Stimulated activated naive B cell treated with anti-CD40 and anti-IgM and Interleukin-4, amounts not matched to agents 10 μg/mL and 1 μg/mL and 100 μg/mL, for 72 hours (primary cell): ENCODE data around the gene COL16A1.
A peak's percentile ranks its signal among the peaks of the same experiment; 100 is the strongest.

ENCODE experiments used
- ATAC-seq, 2 donors: fragments of 150-1000 bp; cut with Tn5 transposase; replicated peaks; 2 replicates each; pipeline ENCODE4 v1.10.0; 2021; ENCODE audit warnings: moderate library complexity in 1 of 2
- DNase-seq: peaks from one replicate; pipeline ENCODE4 v3.0.0; 2021
- H3K27ac Mint-ChIP-seq: one replicate; pipeline ENCODE4 v1.8.0; 2022; ENCODE audit warnings: mild to moderate bottlenecking, mixed read lengths
- H3K27me3 Mint-ChIP-seq, 2 donors: one replicate each; pipeline ENCODE4 v1.8.0; 2022; ENCODE audit warnings: mixed read lengths in 2 of 2
- H3K36me3 Mint-ChIP-seq, 2 donors: one replicate each; pipeline ENCODE4 v1.8.0; 2022; ENCODE audit warnings: mixed read lengths in 2 of 2, mild to moderate bottlenecking in 1 of 2
- H3K4me1 Mint-ChIP-seq, 2 donors: one replicate each; pipeline ENCODE4 v1.8.0; 2022; ENCODE audit warnings: mixed read lengths in 2 of 2, mild to moderate bottlenecking in 1 of 2
- H3K4me3 Mint-ChIP-seq, 2 donors: one replicate each; pipeline ENCODE4 v1.8.0; 2022; ENCODE audit warnings: mild to moderate bottlenecking in 2 of 2, mixed read lengths in 2 of 2, moderate library complexity in 1 of 2
- H3K9me3 Mint-ChIP-seq, 2 donors: one replicate each; pipeline ENCODE4 v1.8.0; 2022; ENCODE audit warnings: mixed read lengths in 2 of 2, mild to moderate bottlenecking in 1 of 2

Gene COL16A1

GRCh38 chr1:31624731-31625514, 78.9 kb downstream of the COL16A1 start:
- H3K36me3 Mint-ChIP-seq: peaks cover 36 to 69% of the 10 kb centered on the region in 2 donors
- H3K4me1 Mint-ChIP-seq: peaks cover 33 to 55% of the 10 kb centered on the region in 2 donors
- H3K27ac Mint-ChIP-seq: peak overlapping the region; percentile 87
- peaks cover 1 to 3% of the 10 kb centered on the region in 2 donors for H3K9me3 Mint-ChIP-seq
- peaks cover 0 to under 1% of the 10 kb centered on the region in 2 donors for H3K27me3 Mint-ChIP-seq
- peak overlapping the region in 1 of 2 donors; percentile 60 for H3K4me3 Mint-ChIP-seq
- DNase-seq (no peak), ATAC-seq (peak; percentile 2 to 15)

GRCh38 chr1:31624309-31624708, 79.5 kb downstream of the COL16A1 start:
- H3K4me3 Mint-ChIP-seq: peak overlapping the region in 1 of 2 donors; percentile 35
- H3K27me3 Mint-ChIP-seq: peaks cover 5 to 6% of the 10 kb centered on the region in 2 donors
- peak overlapping the region; percentile 87 for H3K27ac Mint-ChIP-seq
- peaks cover 36 to 67% of the 10 kb centered on the region in 2 donors for H3K36me3 Mint-ChIP-seq
- H3K9me3 Mint-ChIP-seq: peaks cover 1 to 3% of the 10 kb centered on the region in 2 donors
- peak; percentile 55 for DNase-seq
- peaks cover 37 to 61% of the 10 kb centered on the region in 2 donors for H3K4me1 Mint-ChIP-seq
- peak; percentile 87 to 92 for ATAC-seq

- Mint-ChIP-seq H3K27ac (peak overlapping the region; percentile 27), H3K4me3 (no peak overlapping the region), H3K4me1 (peaks cover 42 to 67% of the 10 kb centered on the region in 2 donors), H3K9me3 (peaks cover 1 to 3% of the 10 kb centered on the region in 2 donors), H3K27me3 (peaks cover 15% of the 10 kb centered on the region in 2 donors), H3K36me3 (peaks cover 28 to 57% of the 10 kb centered on the region in 2 donors)
- ATAC-seq (no peak), DNase-seq (no peak)
Observed at GRCh38 chr1:31623365-31623764, 80.5 kb downstream of the COL16A1 start.

DNA sequence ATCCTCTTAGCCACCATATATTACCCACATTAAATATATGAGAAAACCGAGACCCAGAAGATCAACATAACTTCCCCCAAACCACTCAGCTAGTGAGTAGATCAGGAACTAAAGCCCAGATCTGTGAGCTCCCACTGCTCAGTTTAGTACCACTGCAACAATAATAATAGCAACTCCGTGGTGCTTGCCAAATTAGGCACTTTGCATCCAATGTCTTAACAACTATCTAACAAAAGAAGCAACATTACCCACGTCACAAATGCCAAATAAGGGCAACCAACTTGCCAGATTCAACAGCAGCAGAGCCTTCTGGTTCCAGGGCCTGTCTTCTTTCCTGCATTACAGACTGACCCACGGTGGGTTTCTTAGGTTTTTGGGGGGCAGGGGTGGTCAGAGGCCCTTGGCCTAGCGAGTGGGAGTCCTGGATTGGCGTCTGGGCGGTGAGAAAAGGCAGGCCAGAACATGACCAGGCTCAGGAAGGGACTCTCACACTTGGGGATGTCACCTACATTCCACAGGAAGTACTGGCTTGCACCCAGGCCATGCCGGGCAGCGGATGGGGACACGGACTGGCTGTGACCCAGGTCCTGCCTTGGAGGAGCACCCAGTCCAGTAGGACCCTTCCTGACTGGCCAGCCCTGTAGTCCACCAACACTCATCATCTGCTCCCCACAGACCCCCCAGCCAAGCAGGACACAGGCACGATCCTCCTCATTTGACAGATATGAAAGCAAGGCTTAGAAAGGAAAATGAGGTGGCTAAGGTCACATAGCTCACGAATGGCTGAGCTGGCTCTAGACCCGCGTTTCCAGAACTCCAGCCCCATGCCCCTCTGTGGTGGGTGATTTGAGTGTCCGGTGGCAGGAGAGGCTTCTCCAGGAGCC, 81.7 kb downstream of the COL16A1 start:
- H3K27ac Mint-ChIP-seq: no peak overlapping the region
- H3K4me3 Mint-ChIP-seq: no peak overlapping the region
- ATAC-seq: no peak
- peaks cover 44 to 69% of the 10 kb centered on the region in 2 donors for H3K4me1 Mint-ChIP-seq
- H3K9me3 Mint-ChIP-seq: peaks cover 1 to 3% of the 10 kb centered on the region in 2 donors
- peaks cover 19 to 21% of the 10 kb centered on the region in 2 donors for H3K27me3 Mint-ChIP-seq
- no peak for DNase-seq
- peaks cover 26 to 45% of the 10 kb centered on the region in 2 donors for H3K36me3 Mint-ChIP-seq

GRCh38 chr1:31621498-31621820, 82.4 kb downstream of the COL16A1 start:
- Mint-ChIP-seq H3K27me3 (peaks cover 24 to 27% of the 10 kb centered on the region in 2 donors), H3K9me3 (peaks cover 1 to 3% of the 10 kb centered on the region in 2 donors), H3K4me1 (peaks cover 40 to 64% of the 10 kb centered on the region in 2 donors), H3K36me3 (peaks cover 22 to 41% of the 10 kb centered on the region in 2 donors), H3K27ac (no peak overlapping the region), H3K4me3 (no peak overlapping the region)
- DNase-seq (no peak), ATAC-seq (no peak)

GRCh38 chr1:31620631-31621497, 83.0 kb downstream of the COL16A1 start:
- Mint-ChIP-seq H3K27me3 (peaks cover 28 to 33% of the 10 kb centered on the region in 2 donors), H3K4me1 (peaks cover 37 to 58% of the 10 kb centered on the region in 2 donors), H3K9me3 (peaks cover 1 to 3% of the 10 kb centered on the region in 2 donors), H3K36me3 (peaks cover 22 to 40% of the 10 kb centered on the region in 2 donors), H3K4me3 (no peak overlapping the region), H3K27ac (peak overlapping the region; percentile 38)
- ATAC-seq: no peak
- no peak for DNase-seq

DNA sequence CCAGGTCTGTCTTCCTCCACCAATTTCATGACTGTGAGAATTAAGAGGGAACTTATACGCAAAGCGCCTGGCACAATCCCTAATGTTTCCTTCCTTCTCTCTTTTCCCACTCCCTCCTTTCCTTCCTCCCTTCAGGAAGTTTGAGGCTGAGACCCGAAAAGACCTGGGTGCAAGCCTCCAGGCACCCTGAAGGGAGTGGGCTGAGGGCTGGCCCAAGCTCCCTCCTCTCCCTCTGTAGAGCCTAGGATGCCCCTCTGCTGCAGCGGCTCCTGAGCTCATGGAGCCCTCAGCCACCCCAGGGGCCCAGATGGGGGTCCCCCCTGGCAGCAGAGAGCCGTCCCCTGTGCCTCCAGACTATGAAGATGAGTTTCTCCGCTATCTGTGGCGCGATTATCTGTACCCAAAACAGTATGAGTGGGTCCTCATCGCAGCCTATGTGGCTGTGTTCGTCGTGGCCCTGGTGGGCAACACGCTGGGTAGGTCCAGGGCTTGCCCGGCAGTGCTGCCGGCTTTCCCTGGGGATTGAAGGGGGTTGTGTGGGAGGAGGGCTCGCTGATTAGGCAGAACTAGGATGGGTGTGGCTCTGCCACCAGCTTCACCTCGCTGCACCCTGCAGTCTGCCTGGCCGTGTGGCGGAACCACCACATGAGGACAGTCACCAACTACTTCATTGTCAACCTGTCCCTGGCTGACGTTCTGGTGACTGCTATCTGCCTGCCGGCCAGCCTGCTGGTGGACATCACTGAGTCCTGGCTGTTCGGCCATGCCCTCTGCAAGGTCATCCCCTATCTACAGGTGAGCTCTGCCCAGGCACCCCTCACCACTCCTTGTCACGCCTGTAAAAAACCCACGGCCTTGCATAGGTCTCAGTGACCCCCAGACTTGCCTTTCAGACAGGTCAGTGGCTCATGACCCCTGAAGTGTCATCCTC, 84.6 kb downstream of the COL16A1 start:
- peak overlapping the region in 1 of 2 donors; percentile 14 for H3K4me3 Mint-ChIP-seq
- ATAC-seq (peak; percentile 34 to 45), DNase-seq (no peak)
- H3K9me3 Mint-ChIP-seq: peaks cover 0 to 1% of the 10 kb centered on the region in 2 donors
- peaks cover 32 to 38% of the 10 kb centered on the region in 2 donors for H3K27me3 Mint-ChIP-seq
- peaks cover 13 to 27% of the 10 kb centered on the region in 2 donors for H3K36me3 Mint-ChIP-seq
- H3K27ac Mint-ChIP-seq: no peak overlapping the region
- H3K4me1 Mint-ChIP-seq: peaks cover 28 to 41% of the 10 kb centered on the region in 2 donors

- Mint-ChIP-seq H3K4me1 (peaks cover 18 to 31% of the 10 kb centered on the region in 2 donors), H3K27me3 (peaks cover 32 to 38% of the 10 kb centered on the region in 2 donors), H3K4me3 (peak overlapping the region; percentile 59 to 61), H3K36me3 (peaks cover 3 to 16% of the 10 kb centered on the region in 2 donors), H3K9me3 (no peaks in the 10 kb centered on the region), H3K27ac (no peak overlapping the region)
- ATAC-seq (peak; percentile 81 to 84), DNase-seq (no peak)
Observed at GRCh38 chr1:31617916-31618746, 85.7 kb downstream of the COL16A1 start.

DNA sequence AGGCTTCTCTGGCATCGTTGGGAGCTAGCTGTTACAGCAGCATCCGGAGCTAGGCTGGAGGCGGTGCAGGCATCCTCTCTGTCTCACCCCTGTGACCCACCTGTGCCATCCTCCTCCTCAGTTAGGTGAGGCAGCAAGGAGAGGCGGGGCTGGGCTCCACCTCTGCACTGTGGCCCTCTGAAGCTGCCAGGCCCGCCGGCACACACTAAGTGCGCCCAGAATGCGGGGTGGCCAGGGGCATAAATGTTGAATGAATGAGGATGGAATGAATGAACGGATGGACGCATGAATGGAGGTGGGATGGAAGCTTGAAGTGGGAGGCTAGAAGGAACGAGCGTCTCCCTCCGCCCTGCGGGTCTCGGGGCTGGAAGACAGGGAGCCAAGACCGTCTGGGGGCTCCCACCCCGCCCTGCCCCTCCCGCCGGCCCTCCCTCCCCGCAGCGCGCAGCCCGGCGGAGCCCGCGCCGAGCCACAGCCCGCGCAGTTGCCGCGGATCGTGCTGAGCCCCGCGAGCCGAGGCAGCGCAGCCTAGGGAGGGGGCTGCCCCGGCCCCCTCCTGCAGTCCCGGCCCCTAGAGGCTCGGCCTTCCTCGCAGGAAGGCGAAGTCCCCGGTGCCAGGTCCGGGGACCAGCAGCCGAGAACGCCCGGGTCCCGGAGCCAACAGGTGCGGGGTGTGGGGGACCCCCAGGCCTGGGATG, 86.5 kb downstream of the COL16A1 start, which contains the start of gene HCRTR1:
Gene HCRTR1, plus strand, starts transcription at position 472 of the 698 bp plus-strand sequence. CDS start 1,504 bp downstream, outside the sequence.
- peak within 1 kb of the TSS; percentile 61 to 73 for H3K4me3 Mint-ChIP-seq
- H3K27me3 Mint-ChIP-seq: peaks cover 32 to 38% of the 10 kb centered on the region in 2 donors
- peaks cover 5 to 11% of the 10 kb centered on the region in 2 donors for H3K36me3 Mint-ChIP-seq
- H3K9me3 Mint-ChIP-seq: no peaks in the 10 kb centered on the region
- ATAC-seq (peak; percentile 14 to 17), DNase-seq (no peak)
- H3K27ac Mint-ChIP-seq: no peak within 1 kb of the TSS
- H3K4me1 Mint-ChIP-seq: peaks cover 18 to 26% of the 10 kb centered on the region in 2 donors

DNA sequence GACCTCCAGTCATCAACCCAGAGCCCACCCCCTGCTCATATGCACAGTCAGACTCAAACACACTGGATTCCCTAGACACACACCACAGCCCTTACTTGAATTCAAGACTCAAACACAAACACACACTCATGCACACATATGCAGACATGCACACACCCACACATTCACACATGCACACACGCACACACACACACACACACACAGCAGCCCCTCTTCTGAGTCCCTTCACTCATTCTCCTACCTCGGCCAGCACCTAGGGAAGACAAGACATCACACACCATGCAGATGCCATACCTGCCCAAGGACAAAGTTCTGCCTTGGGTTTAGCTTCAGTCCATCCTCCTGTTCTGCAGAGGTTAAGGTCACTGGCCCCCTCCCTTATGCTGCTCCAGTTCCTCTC, 87.9 kb downstream of the COL16A1 start:
- H3K27ac Mint-ChIP-seq: no peak overlapping the region
- ATAC-seq (no peak), DNase-seq (no peak)
- H3K27me3 Mint-ChIP-seq: peaks cover 32 to 38% of the 10 kb centered on the region in 2 donors
- no peak overlapping the region for H3K4me3 Mint-ChIP-seq
- peaks cover 0 to 2% of the 10 kb centered on the region in 2 donors for H3K9me3 Mint-ChIP-seq
- peaks cover 18 to 21% of the 10 kb centered on the region in 2 donors for H3K4me1 Mint-ChIP-seq
- peaks cover 4 to 5% of the 10 kb centered on the region in 2 donors for H3K36me3 Mint-ChIP-seq

DNA sequence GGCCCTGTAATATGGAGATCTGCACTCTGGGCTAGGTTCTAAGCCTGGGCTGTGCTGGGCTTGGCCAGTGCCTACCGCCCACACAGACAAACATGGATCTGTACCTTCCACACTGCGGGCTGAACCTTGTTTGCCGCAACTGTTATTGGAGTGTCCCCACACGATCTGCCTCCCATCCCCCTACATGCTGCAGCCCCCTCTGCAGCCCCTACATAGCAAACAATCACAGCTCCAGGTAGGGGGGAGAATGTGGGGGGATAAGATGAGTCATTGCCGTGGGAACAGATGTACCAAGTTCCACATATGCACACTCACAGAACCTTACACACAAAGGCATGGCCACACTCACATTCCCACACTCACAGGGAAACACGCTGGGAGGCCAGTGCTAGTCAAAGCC, 88.4 kb downstream of the COL16A1 start:
- Mint-ChIP-seq H3K36me3 (peaks cover 2 to 4% of the 10 kb centered on the region in 2 donors), H3K27me3 (peaks cover 32 to 38% of the 10 kb centered on the region in 2 donors), H3K4me3 (no peak overlapping the region), H3K9me3 (peaks cover 0 to 2% of the 10 kb centered on the region in 2 donors), H3K4me1 (peaks cover 18 to 21% of the 10 kb centered on the region in 2 donors), H3K27ac (no peak overlapping the region)
- DNase-seq (no peak), ATAC-seq (no peak)
